GM12875 (cell line): ENCODE results near the gene HMGN1.

Experiments used
- H3K4me3 ChIP-seq: one replicate; pipeline ENCODE4 v1.5.1; 2011; ENCODE audit warnings: low read depth, low read length, control low read depth
- TF ChIP-seq, protein P1 (sequence below): IDR thresholded peaks from 2 replicates; pipeline ENCODE4 v1.5.1; 2011; ENCODE audit warnings: low read depth, mild to moderate bottlenecking, control low read depth, inconsistent platforms, low read length, moderate library complexity, borderline replicate concordance; ENCODE audit not compliant: insufficient read depth

The HMGN1 gene

GRCh38 chr21:39366563-39366962 is 17.7 kb upstream of the HMGN1 start:
- no peak overlapping the region for H3K4me3 ChIP-seq
- TF ChIP-seq, protein P1, sequence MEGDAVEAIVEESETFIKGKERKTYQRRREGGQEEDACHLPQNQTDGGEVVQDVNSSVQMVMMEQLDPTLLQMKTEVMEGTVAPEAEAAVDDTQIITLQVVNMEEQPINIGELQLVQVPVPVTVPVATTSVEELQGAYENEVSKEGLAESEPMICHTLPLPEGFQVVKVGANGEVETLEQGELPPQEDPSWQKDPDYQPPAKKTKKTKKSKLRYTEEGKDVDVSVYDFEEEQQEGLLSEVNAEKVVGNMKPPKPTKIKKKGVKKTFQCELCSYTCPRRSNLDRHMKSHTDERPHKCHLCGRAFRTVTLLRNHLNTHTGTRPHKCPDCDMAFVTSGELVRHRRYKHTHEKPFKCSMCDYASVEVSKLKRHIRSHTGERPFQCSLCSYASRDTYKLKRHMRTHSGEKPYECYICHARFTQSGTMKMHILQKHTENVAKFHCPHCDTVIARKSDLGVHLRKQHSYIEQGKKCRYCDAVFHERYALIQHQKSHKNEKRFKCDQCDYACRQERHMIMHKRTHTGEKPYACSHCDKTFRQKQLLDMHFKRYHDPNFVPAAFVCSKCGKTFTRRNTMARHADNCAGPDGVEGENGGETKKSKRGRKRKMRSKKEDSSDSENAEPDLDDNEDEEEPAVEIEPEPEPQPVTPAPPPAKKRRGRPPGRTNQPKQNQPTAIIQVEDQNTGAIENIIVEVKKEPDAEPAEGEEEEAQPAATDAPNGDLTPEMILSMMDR = no peak

- TF ChIP-seq, protein P1 = no peak
- H3K4me3 ChIP-seq = no peak overlapping the region
Measured at GRCh38 chr21:39364949-39365348, 16.1 kb upstream of the HMGN1 start.

- H3K4me3 ChIP-seq = no peak overlapping the region
- TF ChIP-seq, protein P1 = no peak
Measured at GRCh38 chr21:39363607-39364555, 15.0 kb upstream of the HMGN1 start.

DNA sequence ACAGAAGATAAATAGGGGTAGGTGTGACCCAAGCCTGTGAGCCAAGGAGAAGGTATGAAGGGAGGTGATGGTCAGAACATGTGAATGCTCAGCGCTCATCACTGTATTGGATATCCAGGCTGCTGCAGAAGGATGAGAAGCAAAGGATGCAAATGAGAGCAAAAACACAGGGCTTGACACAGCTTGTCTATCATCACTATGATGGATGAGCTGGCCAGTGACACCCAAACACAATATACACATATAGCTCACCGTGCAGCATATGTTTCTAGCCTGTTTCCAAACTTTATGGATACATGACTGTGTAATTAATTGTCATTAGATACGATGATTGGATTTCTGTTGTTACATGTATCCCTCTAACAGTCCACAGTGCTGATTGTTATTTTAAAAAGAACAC is 13.8 kb upstream of the HMGN1 start:
- TF ChIP-seq, protein P1 = no peak
- H3K4me3 ChIP-seq = no peak overlapping the region

GRCh38 chr21:39359382-39359781 is 10.5 kb upstream of the HMGN1 start:
- TF ChIP-seq, protein P1 = no peak
- no peak overlapping the region for H3K4me3 ChIP-seq

DNA sequence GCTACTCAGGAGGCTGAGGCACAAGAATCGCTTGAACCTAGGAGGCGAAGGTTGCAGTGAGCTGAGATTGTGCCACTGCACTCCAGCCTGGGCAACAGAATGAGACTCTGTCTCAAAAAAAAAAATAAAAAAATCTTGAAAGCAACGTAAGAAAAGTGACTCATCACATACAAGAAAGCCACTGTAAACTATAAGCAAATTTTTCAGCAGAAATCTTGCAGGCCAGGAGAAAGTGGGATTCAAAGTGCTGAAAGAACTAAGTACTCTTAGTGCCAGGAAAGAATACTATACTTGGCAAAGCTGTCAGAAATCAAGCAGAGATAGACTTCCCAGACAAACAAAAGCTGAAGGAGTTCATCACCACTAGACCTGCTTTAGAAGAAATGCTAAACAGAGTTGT is 4.4 kb upstream of the HMGN1 start:
- TF ChIP-seq, protein P1 = no peak
- no peak overlapping the region for H3K4me3 ChIP-seq
